Spleen (tissue), 11 donors: ENCODE results near the gene SLC49A4. TPM values are rescaled to one million over a fixed set of nuclear protein-coding genes. Genes with fewer than 3 reads are reported as not detected.

Experiments
- DNase-seq: peaks from one replicate; pipeline ENCODE4 v3.0.0-alpha.2; 2020
- H3K27ac ChIP-seq, 8 donors: fragments of 200-600 bp; sonication (generic) in 7 of 8; 1 replicate in 4 of 8; 2 replicates in 4 of 8; pipeline versions ENCODE4 v1.5.0 to v1.8.0; 2016 to 2021; ENCODE audit warnings: inconsistent platforms in 4 of 8, mild to moderate bottlenecking in 4 of 8, moderate library complexity in 1 of 8
- H3K27me3 ChIP-seq, 7 donors: fragments of 200-600 bp; sonication (generic) in 6 of 7; replicated peaks in 1 of 7; 1 replicate in 4 of 7; 2 replicates in 3 of 7; pipeline versions ENCODE4 v1.5.0 to v1.8.0; 2016 to 2021; ENCODE audit warnings: inconsistent platforms in 3 of 7, mild to moderate bottlenecking in 1 of 7
- H3K36me3 ChIP-seq, 6 donors: fragments of 200-600 bp; sonication (generic) in 5 of 6; 1 replicate in 4 of 6; 2 replicates in 2 of 6; pipeline versions ENCODE4 v1.5.0 to v1.8.0; 2016 to 2021; ENCODE audit warnings: inconsistent platforms in 2 of 6
- H3K4me1 ChIP-seq, 6 donors: fragments of 200-600 bp; sonication (generic) in 5 of 6; 1 replicate in 3 of 6; 2 replicates in 3 of 6; pipeline versions ENCODE4 v1.5.0 to v1.8.0; 2016 to 2021; ENCODE audit warnings: inconsistent platforms in 3 of 6
- H3K4me3 ChIP-seq, 8 donors: fragments of 200-600 bp; sonication (generic) in 7 of 8; 1 replicate in 4 of 8; 2 replicates in 4 of 8; pipeline versions ENCODE4 v1.5.0 to v1.8.0; 2016 to 2021; ENCODE audit warnings: inconsistent platforms in 4 of 8, mild to moderate bottlenecking in 4 of 8, moderate library complexity in 2 of 8
- H3K9me3 ChIP-seq, 8 donors: fragments of 200-600 bp; sonication (generic) in 7 of 8; 1 replicate in 4 of 8; 2 replicates in 4 of 8; pipeline versions ENCODE4 v1.5.0 to v1.8.0; 2016 to 2021; ENCODE audit warnings: inconsistent platforms in 4 of 8
- CTCF ChIP-seq, 11 experiments: fragments of 200-600 bp in 7 of 11; fragments of 450-650 bp in 4 of 11; sonication (generic) in 4 of 11; IDR thresholded peaks in 8 of 11; conservative IDR thresholded peaks in 3 of 11; 1 replicate in 7 of 11; 2 replicates in 4 of 11; pipeline versions ENCODE4 v1.4.0 to v1.8.0; 2016 to 2021; ENCODE audit warnings: antibody characterized with exemption in 11 of 11, inconsistent platforms in 4 of 11, mild to moderate bottlenecking in 1 of 11
- POLR2A ChIP-seq, 3 donors: fragments of 450-650 bp; IDR thresholded peaks; one replicate each; pipeline ENCODE4 v1.5.1; 2017; ENCODE audit warnings: antibody characterized with exemption in 3 of 3, mild to moderate bottlenecking in 1 of 3
- POLR2AphosphoS5 ChIP-seq, 3 donors: sonication (generic); formaldehyde crosslinking; IDR thresholded peaks; one replicate each; pipeline ENCODE4 v1.5.1; 2017; ENCODE audit warnings: antibody characterized with exemption in 3 of 3
- WGBS, 5 donors: extraction: QIAGEN DNeasy Blood & Tissue Kit in 3 of 5; methylation state at CpG; one replicate each; pipeline versions ENCODE4 v1.1.5 to v1.1.7; 2013 to 2018; 5-methylcytosine and 5-hydroxymethylcytosine counted together
- intact Hi-C: fragments of 100-400 bp; cut with DNase I; formaldehyde crosslinking; loops from one replicate; pipeline ENCODE4 v1.15.0; 2023; ENCODE audit warnings: low total_unique reads
- polyA plus RNA-seq, 3 donors: library from polyadenylated mRNA; stranded (reverse); fragments of 200-250 nt; gene quantifications; one replicate each; pipeline ENCODE4 v1.2.1, GENCODE V29; 2013
- total RNA-seq, 7 donors: library from RNA; depleted of rRNA in 3 of 7; stranded (reverse); fragments of >200 nt in 3 of 7; fragmentation: NEBNext Ultra II Directional in 4 of 7; extraction: Animal tissue kit (Norgen Biotek cat#: 25700) in 4 of 7; gene quantifications; one replicate each; pipeline versions ENCODE4 v1.1.0 to v1.2.1, GENCODE V29; 2016 to 2021
- donor health status: healthy with polysubstance abuse.
- donor health status: DM: no; HTN: no; CAD: no; lungs with moderate emphysema.
- donor health status: DM: no; HTN: no; CAD: no.
- donor health status: Bipolar disorder and iron deficiency.
- donor health status: healthy.
- donor health status: DM: no; HTN: no; CAD: no.
- donor health status: DM: yes; HTN: yes; CAD: no.

SLC49A4 gene
- total and polyA plus RNA-seq, 10 donors, result 1.3 to 31.8 (median 14.5) TPM

- H3K36me3 ChIP-seq, result peaks cover 0 to 46% (median 0%) of the 10 kb centered on the region in 6 donors
- H3K4me3 ChIP-seq, result no peak overlapping the region
- intact Hi-C loops, result no loop called here
- H3K27me3 ChIP-seq, result no peaks in the 10 kb centered on the region
- H3K9me3 ChIP-seq, result no peaks in the 10 kb centered on the region
- TF ChIP-seq CTCF (IDR thresholded peaks at IDR 0.05 in 8 of 11, conservative IDR thresholded peaks at IDR 0.05 in 3 of 11) (no peak), POLR2AphosphoS5 (IDR thresholded peaks at IDR 0.05) (no peak), POLR2A (IDR thresholded peaks at IDR 0.05) (no peak)
- H3K4me1 ChIP-seq, result peaks cover 0 to 17% (median 2%) of the 10 kb centered on the region in 6 donors
- 78 to 88% (median 86%) methylated on average over 4 of the region's 4 CpGs for WGBS, 5 donors
- H3K27ac ChIP-seq, result no peak overlapping the region
- DNase-seq, result no peak
Measured at GRCh38 chr3:122880173-122880572, 85.3 kb downstream of the SLC49A4 start.

- H3K9me3 ChIP-seq, result no peaks in the 10 kb centered on the region
- H3K4me3 ChIP-seq, result no peak overlapping the region
- no peak for TF ChIP-seq CTCF (IDR thresholded peaks at IDR 0.05 in 8 of 11, conservative IDR thresholded peaks at IDR 0.05 in 3 of 11)
- no peak for TF ChIP-seq POLR2AphosphoS5 (IDR thresholded peaks at IDR 0.05)
- TF ChIP-seq POLR2A (IDR thresholded peaks at IDR 0.05), result no peak
- H3K36me3 ChIP-seq, result peaks cover 0 to 51% (median 0%) of the 10 kb centered on the region in 6 donors
- WGBS, 5 donors, result 73 to 89% (median 77%) methylated on average over 4 of the region's 4 CpGs
- no peak overlapping the region for H3K27ac ChIP-seq
- intact Hi-C loops, result no loop called here
- peaks cover 0 to 12% (median 2%) of the 10 kb centered on the region in 6 donors for H3K4me1 ChIP-seq
- H3K27me3 ChIP-seq, result no peaks in the 10 kb centered on the region
- DNase-seq, result no peak
Measured at GRCh38 chr3:122880624-122881023, 85.8 kb downstream of the SLC49A4 start.

GRCh38 chr3:122882361-122882947 lies 87.6 kb downstream of the SLC49A4 start:
- TF ChIP-seq CTCF (IDR thresholded peaks at IDR 0.05 in 8 of 11, conservative IDR thresholded peaks at IDR 0.05 in 3 of 11) (no peak), POLR2A (IDR thresholded peaks at IDR 0.05) (no peak), POLR2AphosphoS5 (IDR thresholded peaks at IDR 0.05) (no peak)
- intact Hi-C loops, result no loop called here
- 93 to 98% (median 96%) methylated on average over 2 of the region's 2 CpGs for WGBS, 5 donors
- no peaks in the 10 kb centered on the region for H3K27me3 ChIP-seq
- peaks cover 0 to 12% (median 0%) of the 10 kb centered on the region in 6 donors for H3K4me1 ChIP-seq
- peaks cover 0 to 58% (median 0%) of the 10 kb centered on the region in 6 donors for H3K36me3 ChIP-seq
- no peaks in the 10 kb centered on the region for H3K9me3 ChIP-seq
- H3K4me3 ChIP-seq, result no peak overlapping the region
- DNase-seq, result no peak
- no peak overlapping the region for H3K27ac ChIP-seq

- no peak for DNase-seq
- WGBS, 5 donors, result 92 to 96% (median 92%) methylated on average over 4 of the region's 4 CpGs
- intact Hi-C loops, result no loop called here
- H3K36me3 ChIP-seq, result peaks cover 0 to 28% (median 0%) of the 10 kb centered on the region in 6 donors
- no peak overlapping the region for H3K4me3 ChIP-seq
- no peaks in the 10 kb centered on the region for H3K9me3 ChIP-seq
- TF ChIP-seq POLR2AphosphoS5 (IDR thresholded peaks at IDR 0.05) (no peak), CTCF (IDR thresholded peaks at IDR 0.05 in 8 of 11, conservative IDR thresholded peaks at IDR 0.05 in 3 of 11) (no peak), POLR2A (IDR thresholded peaks at IDR 0.05) (no peak)
- no peak overlapping the region for H3K27ac ChIP-seq
- H3K27me3 ChIP-seq, result no peaks in the 10 kb centered on the region
- peaks cover 0 to 27% (median 4%) of the 10 kb centered on the region in 6 donors for H3K4me1 ChIP-seq
Measured at GRCh38 chr3:122886251-122886650, 91.4 kb downstream of the SLC49A4 start.
